Measurements from ENCODE around the gene TMEM237. TPM values are rescaled to one million over a fixed set of nuclear protein-coding genes. Genes with fewer than 3 reads are reported as not detected.

TMEM237 gene
- total RNA-seq = 14.7 and 20.1 TPM in 2 replicates

GRCh38 chr2:201643216-201643890 lies at the start of gene TMEM237:
TMEM237 (minus strand) TSS chr2:201643503; CDS start chr2:201643400, 103 bp downstream.

Small RNAs within 50 kb of the gene (small RNA-seq; reads per million reads assigned to genes)
- gene RNU6-651P = not detected

Other genes with a start within 250 kb of the TMEM237 start
- gene TRAK2, start 192.0 kb downstream of the TMEM237 start, total RNA-seq = 37.5 and 43.8 TPM in 2 replicates
- 35.3 and 49.5 TPM in 2 replicates for gene STRADB, start 191.8 kb downstream of the TMEM237 start, total RNA-seq
- gene MPP4, start 55.1 kb upstream of the TMEM237 start, total RNA-seq = 2.6 and 5.3 TPM in 2 replicates
- gene ALS2, start 137.4 kb upstream of the TMEM237 start, total RNA-seq = 17.3 and 28.7 TPM in 2 replicates
- 2.2 and 4.7 TPM in 2 replicates for gene CDK15, start 163.0 kb upstream of the TMEM237 start, total RNA-seq

Data from subcutaneous preadipocyte (primary cell).